GM12875 (cell line): ENCODE data around the gene LDLRAD4.

Experiments
- H3K4me3 ChIP-seq: one replicate; pipeline ENCODE4 v1.5.1; 2011; ENCODE audit warnings: low read depth, low read length, control low read depth
- TF ChIP-seq, protein P1 (sequence below): IDR thresholded peaks from 2 replicates; pipeline ENCODE4 v1.5.1; 2011; ENCODE audit warnings: low read depth, mild to moderate bottlenecking, control low read depth, inconsistent platforms, low read length, moderate library complexity, borderline replicate concordance; ENCODE audit not compliant: insufficient read depth

The LDLRAD4 gene

DNA sequence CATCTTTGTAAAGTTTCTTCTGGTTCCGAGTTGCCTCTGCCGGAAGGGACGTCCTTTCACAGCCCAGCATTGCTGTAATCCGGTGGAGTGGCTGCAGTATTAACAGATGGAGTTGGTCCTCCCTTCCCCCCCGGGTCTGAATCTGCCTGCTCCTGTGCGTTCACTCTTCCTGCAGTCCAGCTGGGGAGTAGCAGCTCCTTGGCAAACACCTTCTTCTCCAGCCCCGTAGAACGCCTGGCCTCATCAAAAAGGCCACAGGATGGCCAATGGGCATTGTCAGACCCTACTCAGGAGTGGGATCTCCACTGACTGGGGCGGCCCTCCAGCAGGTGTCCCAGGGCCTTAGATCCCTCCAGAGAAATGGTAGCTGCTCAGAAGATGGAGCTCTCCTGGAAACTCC, 273.8 kb downstream of the LDLRAD4 start:
- TF ChIP-seq, protein P1, sequence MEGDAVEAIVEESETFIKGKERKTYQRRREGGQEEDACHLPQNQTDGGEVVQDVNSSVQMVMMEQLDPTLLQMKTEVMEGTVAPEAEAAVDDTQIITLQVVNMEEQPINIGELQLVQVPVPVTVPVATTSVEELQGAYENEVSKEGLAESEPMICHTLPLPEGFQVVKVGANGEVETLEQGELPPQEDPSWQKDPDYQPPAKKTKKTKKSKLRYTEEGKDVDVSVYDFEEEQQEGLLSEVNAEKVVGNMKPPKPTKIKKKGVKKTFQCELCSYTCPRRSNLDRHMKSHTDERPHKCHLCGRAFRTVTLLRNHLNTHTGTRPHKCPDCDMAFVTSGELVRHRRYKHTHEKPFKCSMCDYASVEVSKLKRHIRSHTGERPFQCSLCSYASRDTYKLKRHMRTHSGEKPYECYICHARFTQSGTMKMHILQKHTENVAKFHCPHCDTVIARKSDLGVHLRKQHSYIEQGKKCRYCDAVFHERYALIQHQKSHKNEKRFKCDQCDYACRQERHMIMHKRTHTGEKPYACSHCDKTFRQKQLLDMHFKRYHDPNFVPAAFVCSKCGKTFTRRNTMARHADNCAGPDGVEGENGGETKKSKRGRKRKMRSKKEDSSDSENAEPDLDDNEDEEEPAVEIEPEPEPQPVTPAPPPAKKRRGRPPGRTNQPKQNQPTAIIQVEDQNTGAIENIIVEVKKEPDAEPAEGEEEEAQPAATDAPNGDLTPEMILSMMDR: no peak
- H3K4me3 ChIP-seq: no peak overlapping the region

DNA sequence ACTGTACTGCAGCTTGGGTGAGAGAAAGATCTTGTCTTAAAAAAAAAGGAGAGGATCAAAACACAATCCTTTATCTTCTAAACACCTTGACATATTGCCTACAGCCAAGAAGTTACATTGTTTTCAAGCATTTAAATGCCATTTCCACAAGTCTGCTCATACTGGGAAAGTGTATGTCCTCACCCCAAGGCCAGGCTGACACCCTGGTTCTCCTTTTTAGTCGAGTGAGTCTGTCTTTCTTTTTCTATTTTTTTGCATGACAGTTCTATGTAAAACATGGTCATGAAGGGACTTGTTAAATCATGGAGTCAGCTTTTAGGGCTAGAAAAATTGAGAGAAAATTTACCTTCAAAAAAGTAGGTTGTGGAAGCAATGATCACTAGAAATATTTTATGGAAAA, 274.5 kb downstream of the LDLRAD4 start:
- TF ChIP-seq, protein P1: no peak
- H3K4me3 ChIP-seq: no peak overlapping the region

DNA sequence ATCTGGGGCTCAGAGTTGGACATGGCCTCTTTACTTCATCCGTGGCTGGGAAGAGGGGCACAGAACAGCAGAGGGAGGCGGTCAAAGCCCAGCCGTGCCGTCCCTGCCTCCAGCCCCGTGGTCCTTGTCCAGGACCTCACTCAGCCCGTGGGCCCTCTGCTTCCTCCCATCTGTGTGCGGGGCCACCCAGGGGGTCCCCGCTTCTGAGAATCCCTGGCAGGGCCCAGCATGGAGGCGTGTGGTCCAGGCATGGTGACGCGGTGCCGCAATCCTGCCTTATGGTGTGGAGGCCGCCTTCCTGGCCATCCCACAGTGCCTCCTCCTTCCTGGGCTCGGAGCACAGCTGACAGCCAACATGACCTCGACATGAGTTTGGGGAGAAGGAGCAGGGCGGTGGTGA, 275.2 kb downstream of the LDLRAD4 start:
- H3K4me3 ChIP-seq: no peak overlapping the region
- TF ChIP-seq, protein P1: no peak

DNA sequence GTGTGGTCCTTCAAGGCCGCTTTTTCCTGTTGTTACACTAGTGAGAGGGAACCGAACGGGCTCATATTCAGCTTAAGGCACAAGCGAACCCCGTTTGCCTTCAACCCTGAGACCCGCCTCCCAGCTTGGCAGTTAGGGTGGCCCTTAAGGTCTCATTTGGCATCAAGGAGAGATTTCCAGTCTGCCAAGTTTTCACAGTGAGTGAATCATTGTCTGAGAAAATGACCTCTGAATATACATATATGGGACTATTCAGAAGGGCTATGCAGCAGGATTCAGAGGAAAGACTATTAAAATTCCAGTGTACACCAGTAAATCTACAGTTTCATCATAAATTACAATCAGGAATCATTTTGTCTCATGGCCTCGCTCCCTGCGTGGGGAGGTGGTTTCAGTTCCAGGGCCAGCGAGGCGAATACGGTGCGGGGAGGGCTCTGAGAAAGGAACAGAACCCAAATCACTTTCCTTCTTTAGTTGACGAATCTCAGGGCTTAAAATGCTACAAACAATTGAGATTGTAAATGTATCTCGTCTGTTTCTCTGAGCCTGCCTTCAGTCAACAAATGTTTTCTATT, 276.4 kb downstream of the LDLRAD4 start:
- TF ChIP-seq, protein P1: no peak
- no peak overlapping the region for H3K4me3 ChIP-seq

DNA sequence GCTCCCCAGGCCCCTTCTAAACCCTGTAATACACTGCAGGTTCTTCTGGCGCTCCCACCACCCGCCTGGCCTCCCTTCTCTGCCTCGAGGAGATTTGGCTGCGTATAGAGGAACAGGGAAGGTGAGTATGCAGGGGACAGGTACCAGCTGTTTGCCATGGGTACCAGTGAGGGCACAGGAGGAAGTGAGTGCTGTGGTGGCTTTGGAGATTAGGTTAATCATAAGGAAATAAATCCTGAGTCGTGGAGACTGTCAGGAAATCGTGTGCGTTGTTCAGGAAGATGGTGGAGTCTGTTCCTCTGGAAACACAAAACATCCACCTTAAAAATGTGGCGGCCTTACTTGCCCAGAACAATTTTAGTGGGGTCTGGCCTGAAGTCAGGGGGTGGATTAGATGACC, 277.4 kb downstream of the LDLRAD4 start:
- TF ChIP-seq, protein P1: no peak
- no peak overlapping the region for H3K4me3 ChIP-seq

DNA sequence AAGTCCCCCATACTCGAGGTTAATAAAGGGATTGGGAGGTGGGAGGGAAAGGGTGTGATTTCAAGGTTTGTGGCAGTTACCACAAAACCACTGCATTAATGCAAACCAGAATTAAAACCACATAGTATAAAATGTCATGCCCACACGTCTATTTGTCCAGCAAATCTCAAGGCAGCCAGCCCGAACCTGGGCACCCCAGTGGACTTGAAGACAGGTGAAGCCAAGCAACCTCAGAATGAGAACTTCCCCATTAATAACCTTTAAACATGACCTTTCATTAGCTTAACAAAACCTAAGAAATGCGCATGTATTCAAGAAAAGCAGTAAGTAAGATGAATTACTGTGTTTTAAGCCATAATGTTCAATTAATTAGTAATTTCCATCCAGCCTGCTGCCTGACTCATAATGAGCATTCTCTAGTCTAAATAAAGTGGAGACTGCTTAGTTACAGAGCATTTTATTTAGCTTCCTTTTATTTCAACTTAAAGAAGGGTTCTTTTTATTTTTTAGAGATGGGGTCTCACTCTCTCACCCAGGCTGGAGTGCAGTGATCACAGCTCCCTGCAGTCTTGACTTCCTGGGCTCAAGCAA, 278.2 kb downstream of the LDLRAD4 start:
- H3K4me3 ChIP-seq: no peak overlapping the region
- TF ChIP-seq, protein P1: no peak

DNA sequence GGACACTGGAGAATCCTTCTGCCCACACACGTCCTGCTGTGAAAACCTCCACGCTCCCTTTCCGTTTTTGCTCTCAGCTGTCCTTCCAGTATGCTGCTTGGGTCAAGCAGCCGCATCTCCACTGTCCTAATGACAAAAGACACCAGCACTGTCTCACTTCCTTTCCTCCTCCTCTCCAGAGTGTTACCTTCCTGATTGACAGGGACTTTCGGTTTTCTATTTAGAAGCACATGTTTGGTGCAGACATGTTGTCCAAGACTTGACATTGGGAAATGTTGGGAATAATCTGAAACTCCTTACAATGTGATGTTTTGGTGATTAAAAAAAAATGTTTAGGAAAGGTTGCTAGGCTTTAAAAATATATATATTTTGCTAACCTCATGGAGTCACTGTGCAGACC, 281.2 kb downstream of the LDLRAD4 start:
- TF ChIP-seq, protein P1: no peak
- H3K4me3 ChIP-seq: no peak overlapping the region
